Activated CD8-positive, alpha-beta memory T cell treated with anti-CD3 and anti-CD28 coated beads for 24 hours (primary cell): ENCODE data around the gene RPS19BP1.
"Not testable (repeated sequence)": the region's sequence is repeated elsewhere in the genome, so short reads cannot be mapped to it uniquely, and the experiment has no call there.

ENCODE experiments used
- DNase-seq: peaks from one replicate; pipeline ENCODE4 v3.0.0-alpha.2; 2020

Gene RPS19BP1

DNA sequence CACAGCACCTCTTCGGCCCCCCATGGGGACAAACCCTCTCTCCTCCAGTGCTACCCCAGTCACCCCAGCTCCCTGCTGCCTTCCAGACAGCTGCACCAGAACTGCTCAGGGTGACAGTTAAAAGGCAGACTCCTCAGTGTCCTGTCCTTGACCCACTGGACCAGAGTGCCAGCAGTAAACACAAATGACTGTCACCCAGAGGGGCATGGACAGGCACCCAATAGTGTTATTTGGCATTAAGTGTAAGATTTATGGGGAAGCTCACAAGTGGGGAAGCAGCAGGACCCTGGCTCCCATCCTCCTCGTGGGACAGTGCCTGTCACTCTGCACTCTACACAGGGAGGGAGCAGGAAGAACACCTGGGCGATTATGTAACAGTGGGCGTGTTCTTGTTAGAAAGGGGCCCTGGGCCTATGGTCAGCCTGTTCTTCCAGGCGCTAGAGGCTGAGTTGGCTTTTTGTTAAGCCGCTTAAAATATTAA is 5.0 kb downstream of the RPS19BP1 start:
- no peak for DNase-seq

DNA sequence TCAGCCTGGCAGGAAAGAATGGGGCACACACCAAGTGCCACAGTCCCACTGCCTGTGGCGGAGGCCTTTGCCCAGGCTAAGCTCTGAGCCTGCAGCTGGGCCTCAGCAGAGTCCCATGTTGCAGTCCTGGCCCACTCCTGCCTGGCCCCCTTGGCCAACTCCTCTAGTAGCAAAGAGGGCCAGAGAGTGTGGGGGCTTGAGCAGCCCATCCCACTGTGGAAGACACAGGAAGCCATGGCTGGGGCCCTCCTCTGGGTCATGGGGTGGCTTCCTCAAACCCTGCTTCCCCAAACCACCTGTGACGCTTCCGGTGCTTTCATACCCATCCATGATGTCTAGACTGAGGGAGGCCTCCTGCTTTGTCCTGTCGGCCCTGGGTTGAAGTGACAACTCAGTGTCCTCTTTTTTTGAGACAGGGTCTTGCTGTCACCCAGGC is 5.8 kb downstream of the RPS19BP1 start:
- peak; percentile 71 for DNase-seq

DNA sequence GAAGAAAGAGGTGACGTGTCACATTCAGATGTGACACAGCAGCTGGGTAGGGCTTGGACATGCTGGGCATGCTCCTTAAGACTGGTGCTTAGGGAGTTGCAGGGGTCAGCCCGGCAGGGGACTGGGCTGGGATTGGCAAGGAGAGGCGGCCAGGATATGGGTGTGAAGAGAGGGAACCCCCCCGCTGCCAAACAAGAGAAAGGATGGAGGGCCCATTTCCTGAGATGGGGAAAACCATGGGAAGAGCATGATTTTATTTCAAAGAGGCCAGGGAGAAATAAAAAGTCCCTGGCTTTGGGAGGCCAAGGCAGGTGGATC is 6.9 kb downstream of the RPS19BP1 start:
- no peak for DNase-seq

- DNase-seq: peak; percentile 70
These were observed 7.5 kb downstream of the RPS19BP1 start for GRCh38 chr22:39524753-39525657.

DNA sequence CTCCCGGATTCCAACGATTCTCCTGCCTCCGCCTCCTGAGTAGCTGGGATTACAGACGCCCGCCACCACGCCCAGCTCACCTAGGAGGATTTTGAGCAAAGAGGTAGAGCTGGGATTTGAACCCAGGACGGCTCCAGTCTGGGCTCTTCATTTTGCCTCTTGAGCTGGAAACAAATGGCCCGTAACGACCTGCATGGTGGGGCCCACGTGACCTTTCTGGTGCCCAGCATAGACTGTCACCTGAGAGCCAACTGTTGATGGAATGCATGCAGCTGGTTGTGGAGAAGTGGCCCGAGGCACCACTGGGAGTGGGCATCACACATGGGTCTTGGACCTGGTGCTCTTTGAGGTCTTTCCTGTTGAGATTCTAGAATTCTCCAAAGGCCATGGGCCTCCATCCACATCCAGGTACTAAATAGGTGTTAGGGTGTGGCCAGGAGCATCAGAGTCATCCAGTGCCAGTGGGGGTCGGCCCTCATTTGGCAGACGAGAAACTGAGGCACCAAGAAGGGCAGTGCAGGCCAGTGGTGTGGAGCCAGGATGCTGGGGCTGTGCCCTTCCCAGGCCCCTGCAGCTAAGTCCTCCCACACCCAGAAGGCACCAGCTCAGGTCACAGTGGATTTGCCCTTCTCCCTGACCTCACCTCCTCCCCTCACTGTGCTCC is 8.3 kb downstream of the RPS19BP1 start:
- no peak for DNase-seq

- peak; percentile 77 for DNase-seq
These were observed 9.8 kb downstream of the RPS19BP1 start for GRCh38 chr22:39522567-39523300.

GRCh38 chr22:39522091-39522490 is 10.5 kb downstream of the RPS19BP1 start:
- DNase-seq: not testable (repeated sequence)

GRCh38 chr22:39521106-39521885 is 11.3 kb downstream of the RPS19BP1 start:
- DNase-seq: not testable (repeated sequence)

- DNase-seq: peak; percentile 98
These were observed 12.1 kb downstream of the RPS19BP1 start, which contains the start of gene ATF4 for GRCh38 chr22:39520226-39521105. Gene ATF4, plus strand, starts transcription at chr22:39520562. Its CDS starts 884 bp downstream, at chr22:39521446.

GRCh38 chr22:39519681-39520225 is 12.8 kb downstream of the RPS19BP1 start:
- DNase-seq: no peak

DNA sequence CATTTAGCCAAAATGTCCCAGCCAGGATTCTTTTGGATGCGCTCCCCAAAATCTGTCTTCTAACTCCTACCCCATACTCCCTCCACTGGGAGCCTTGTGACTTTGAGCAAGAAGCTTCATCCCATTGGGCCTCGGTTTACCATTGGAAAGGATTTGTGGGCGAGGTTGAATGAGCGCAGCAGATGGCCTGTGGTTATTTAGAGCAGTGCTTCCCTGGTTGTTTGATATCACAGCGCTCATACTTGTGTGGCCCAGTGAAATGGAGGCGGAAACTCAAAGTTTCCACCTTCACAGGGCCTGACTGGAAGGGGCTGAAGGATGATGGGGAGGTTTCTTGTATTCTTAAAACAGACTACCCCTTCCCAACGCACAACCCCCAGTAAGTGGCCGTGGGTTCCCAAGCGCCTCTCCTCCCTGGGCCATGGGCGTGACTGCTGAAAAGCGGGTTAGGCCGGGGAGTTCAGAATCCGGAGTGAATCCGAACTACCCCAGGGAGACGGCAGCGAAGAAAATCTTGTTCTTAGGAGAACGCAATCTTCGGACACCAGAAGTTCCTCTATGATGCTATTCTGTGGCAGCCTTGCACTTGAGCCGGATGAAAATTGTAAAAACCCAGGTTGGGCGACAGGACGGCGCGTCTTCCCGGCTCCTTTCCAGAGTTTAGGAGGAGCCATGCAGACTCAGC is 13.4 kb downstream of the RPS19BP1 start:
- no peak for DNase-seq

DNA sequence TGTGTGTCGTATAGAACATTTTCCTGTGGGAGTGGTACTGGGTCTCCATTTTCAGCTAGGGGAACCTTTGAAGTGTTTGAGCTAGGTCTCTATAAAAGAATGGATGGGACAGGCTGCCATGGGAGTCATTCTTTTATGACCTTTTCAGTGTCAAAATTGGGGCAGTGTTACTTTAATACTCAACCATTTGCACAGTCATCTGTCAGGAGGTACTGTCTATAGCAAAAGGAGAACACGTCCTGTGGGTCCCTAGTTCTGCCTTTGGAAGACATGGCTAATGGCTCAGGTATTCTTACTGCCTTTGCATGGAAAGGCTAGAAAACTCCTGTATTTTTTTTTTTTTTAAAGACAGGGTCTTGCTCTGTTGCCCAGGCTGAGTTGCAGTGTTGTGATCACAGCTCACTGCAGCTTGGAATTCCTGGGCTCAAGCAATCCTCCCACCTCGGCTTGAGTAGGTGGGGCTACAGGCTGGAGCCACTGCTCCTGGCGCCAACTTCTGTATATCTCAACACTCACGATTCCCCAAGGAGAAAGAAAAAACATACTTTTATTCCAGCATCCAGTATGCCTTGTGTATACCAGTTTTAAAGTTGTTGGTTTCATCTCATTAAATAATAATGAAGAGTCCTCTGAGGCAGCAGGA is 14.3 kb downstream of the RPS19BP1 start:
- DNase-seq: no peak

- DNase-seq: no peak
These were observed 15.1 kb downstream of the RPS19BP1 start for GRCh38 chr22:39517470-39517869.

- no peak for DNase-seq
These were observed 17.1 kb downstream of the RPS19BP1 start for GRCh38 chr22:39515266-39516050.

- DNase-seq: peak; percentile 77
These were observed 18.1 kb downstream of the RPS19BP1 start for GRCh38 chr22:39514373-39514973.

GRCh38 chr22:39513791-39514190 is 18.8 kb downstream of the RPS19BP1 start:
- no peak for DNase-seq

- DNase-seq: no peak
These were observed 20.5 kb downstream of the RPS19BP1 start for GRCh38 chr22:39512026-39512425.

- DNase-seq: no peak
These were observed 21.3 kb downstream of the RPS19BP1 start for GRCh38 chr22:39511226-39511625.
